ENCODE data around the gene LRRC8D. TPM values are rescaled to one million over a fixed set of nuclear protein-coding genes. Genes with fewer than 3 reads are reported as not detected.
A peak's percentile ranks its signal among the peaks of the same experiment; 100 is the strongest.

LRRC8D gene
- total RNA-seq, 3 donors from 2014 or later (not counting 1 experiment from before 2014, with no cell fraction given), result 16.2 to 26.2 (median 17.1) TPM

DNA sequence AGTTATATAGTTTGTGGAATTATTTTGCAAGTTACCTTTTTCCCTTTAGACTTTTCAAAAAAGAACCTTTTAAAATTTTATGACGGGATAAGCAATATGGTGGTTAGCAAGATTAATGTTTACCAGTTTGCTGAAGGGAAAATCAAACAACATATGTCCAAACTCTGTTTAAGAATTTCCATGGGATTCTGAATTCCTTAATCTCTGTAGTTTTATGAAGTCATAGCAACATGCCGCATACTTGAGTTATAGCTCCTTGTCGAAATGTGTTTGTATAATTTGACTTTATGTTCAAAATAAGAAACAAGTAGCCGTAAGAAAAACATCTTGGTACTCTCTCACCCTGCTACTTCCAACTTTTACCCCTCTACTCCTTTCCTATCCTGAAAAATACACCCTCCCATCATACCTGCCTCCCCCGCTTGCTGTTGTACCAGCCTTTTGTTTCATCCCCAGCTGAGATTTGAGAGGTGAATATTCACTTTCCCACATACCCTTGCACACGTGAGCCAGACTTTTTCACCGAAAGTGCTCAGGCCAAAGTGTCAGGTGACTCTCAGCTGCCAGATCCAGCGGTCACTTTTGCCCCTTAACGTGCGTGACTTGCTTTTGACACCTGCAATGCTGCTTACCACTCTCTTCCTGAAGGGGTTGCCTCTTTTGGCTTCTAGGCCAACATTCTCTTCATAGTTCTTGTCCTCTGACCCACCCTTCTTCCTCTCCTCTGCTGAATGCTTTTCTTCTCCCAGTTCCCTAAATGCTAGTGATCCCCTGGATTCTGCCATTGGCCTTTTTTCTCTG lies 90.6 kb downstream of the LRRC8D start:
- Mint-ChIP-seq H3K27me3 (ENCODE audit: low read depth in 2 of 2) (no peaks in the 10 kb centered on the region), H3K27ac (peak overlapping the region; percentile 43 to 75)
- no peaks in the 10 kb centered on the region for H3K9me3 ChIP-seq (ENCODE audit: control insufficient read depth, insufficient read depth, low read length)

DNA sequence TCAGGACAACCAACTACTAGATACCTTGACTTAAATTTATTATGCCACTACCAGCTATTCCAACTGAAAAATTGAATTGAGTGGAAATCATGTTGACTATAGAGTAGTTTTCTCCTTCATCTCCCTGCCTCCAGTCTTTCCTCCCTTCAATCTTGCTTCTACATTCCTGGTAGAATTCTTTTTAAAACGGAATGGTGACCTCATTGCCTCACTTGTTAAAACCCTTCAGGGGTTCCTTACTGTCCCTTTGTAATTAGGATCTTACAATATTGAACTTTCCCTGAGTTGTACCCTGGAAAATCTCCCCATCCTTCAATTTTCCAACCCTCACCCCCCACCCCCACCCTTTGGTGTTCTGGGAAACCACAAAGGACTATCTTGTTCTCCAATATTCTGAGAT lies 91.2 kb downstream of the LRRC8D start:
- H3K4me3 Mint-ChIP-seq, result peak overlapping the region; percentile 18
- peak overlapping the region; percentile 43 to 75 for H3K27ac Mint-ChIP-seq

More for the DNA sequence above, 90.6 kb downstream of the LRRC8D start:
- TF ChIP-seq, protein P1, sequence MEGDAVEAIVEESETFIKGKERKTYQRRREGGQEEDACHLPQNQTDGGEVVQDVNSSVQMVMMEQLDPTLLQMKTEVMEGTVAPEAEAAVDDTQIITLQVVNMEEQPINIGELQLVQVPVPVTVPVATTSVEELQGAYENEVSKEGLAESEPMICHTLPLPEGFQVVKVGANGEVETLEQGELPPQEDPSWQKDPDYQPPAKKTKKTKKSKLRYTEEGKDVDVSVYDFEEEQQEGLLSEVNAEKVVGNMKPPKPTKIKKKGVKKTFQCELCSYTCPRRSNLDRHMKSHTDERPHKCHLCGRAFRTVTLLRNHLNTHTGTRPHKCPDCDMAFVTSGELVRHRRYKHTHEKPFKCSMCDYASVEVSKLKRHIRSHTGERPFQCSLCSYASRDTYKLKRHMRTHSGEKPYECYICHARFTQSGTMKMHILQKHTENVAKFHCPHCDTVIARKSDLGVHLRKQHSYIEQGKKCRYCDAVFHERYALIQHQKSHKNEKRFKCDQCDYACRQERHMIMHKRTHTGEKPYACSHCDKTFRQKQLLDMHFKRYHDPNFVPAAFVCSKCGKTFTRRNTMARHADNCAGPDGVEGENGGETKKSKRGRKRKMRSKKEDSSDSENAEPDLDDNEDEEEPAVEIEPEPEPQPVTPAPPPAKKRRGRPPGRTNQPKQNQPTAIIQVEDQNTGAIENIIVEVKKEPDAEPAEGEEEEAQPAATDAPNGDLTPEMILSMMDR (IDR thresholded peaks at IDR 0.05), result no peak
- Mint-ChIP-seq H3K9me3 (no peaks in the 10 kb centered on the region), H3K4me3 (peak overlapping the region; percentile 18), H3K4me1 (peaks cover 53 to 59% of the 10 kb centered on the region in 2 donors), H3K36me3 (no peaks in the 10 kb centered on the region)
- intact Hi-C loops (cut with micrococcal nuclease), result no loop called here
- Histone ChIP-seq H3K4me1 (ENCODE audit: control insufficient read depth, insufficient read depth, low read length) (peaks cover 7% of the 10 kb centered on the region), H3K36me3 (ENCODE audit: control insufficient read depth, insufficient read depth, low read length) (no peaks in the 10 kb centered on the region), H3K27ac (ENCODE audit: low read length) (no peak overlapping the region), H3K4me3 (ENCODE audit: low read length) (no peak overlapping the region), H3K27me3 (ENCODE audit: control insufficient read depth, insufficient read depth, low read length) (no peaks in the 10 kb centered on the region)
- peak in 1 of 3 donors; percentile 61 for ATAC-seq
- WGBS (ENCODE audit: insufficient coverage), result 67% methylated on average over 7 of the region's 10 CpGs
- no peak for DNase-seq

DNA sequence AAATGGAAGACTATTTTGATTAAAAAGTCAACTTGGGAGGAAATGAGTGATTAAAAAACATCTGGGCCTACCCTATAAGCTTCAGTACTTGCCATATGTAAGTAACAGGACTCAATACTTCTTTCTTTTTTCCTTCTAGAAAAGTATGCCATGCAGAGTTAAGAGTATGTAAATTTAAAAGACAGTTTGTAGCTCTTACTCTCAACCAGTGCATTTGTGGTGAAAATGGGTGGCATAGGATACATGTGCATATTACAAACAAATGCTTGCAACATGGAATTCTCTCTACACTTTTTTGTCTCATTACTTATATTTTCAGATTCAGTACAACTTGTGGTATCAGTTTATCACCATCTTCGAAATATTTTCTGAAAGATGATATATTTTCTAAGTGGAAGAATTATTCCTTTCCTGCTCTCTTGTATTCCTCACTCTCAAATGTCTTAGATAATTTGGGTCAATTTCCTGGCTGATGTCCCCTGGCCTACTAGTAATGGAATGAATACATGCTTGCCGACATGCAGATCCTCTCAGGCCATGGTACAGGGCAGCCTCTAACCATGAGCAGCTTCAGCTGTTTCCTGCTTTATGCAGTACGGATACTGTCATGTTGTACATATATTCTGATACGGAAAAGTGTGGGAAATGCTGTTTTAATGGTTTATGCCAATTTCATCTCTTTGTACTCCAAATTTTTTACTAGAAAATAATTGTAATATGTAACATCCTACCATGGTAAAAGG lies 92.7 kb downstream of the LRRC8D start:
- Histone ChIP-seq H3K27me3 (ENCODE audit: control insufficient read depth, insufficient read depth, low read length) (no peaks in the 10 kb centered on the region), H3K4me1 (ENCODE audit: control insufficient read depth, insufficient read depth, low read length) (peaks cover 4% of the 10 kb centered on the region), H3K4me3 (ENCODE audit: low read length) (no peak overlapping the region), H3K36me3 (ENCODE audit: control insufficient read depth, insufficient read depth, low read length) (no peaks in the 10 kb centered on the region), H3K27ac (ENCODE audit: low read length) (no peak overlapping the region), H3K9me3 (ENCODE audit: control insufficient read depth, insufficient read depth, low read length) (no peaks in the 10 kb centered on the region)
- Mint-ChIP-seq H3K4me1 (peaks cover 48 to 54% of the 10 kb centered on the region in 2 donors), H3K27me3 (ENCODE audit: low read depth in 2 of 2) (no peaks in the 10 kb centered on the region), H3K9me3 (no peaks in the 10 kb centered on the region), H3K27ac (peak overlapping the region; percentile 43 to 62), H3K4me3 (no peak overlapping the region), H3K36me3 (no peaks in the 10 kb centered on the region)
- TF ChIP-seq, protein P1 (IDR thresholded peaks at IDR 0.05), result no peak
- intact Hi-C loops (cut with micrococcal nuclease), result no loop called here
- WGBS (ENCODE audit: insufficient coverage), result 68% methylated on average over 2 of the region's 4 CpGs
- DNase-seq (no peak), ATAC-seq (no peak)

More for the DNA sequence above, 91.2 kb downstream of the LRRC8D start:
- TF ChIP-seq, protein P1 (IDR thresholded peaks at IDR 0.05), result no peak
- DNase-seq (no peak), ATAC-seq (no peak)
- Histone ChIP-seq H3K27me3 (ENCODE audit: control insufficient read depth, insufficient read depth, low read length) (no peaks in the 10 kb centered on the region), H3K36me3 (ENCODE audit: control insufficient read depth, insufficient read depth, low read length) (no peaks in the 10 kb centered on the region), H3K9me3 (ENCODE audit: control insufficient read depth, insufficient read depth, low read length) (no peaks in the 10 kb centered on the region), H3K4me3 (ENCODE audit: low read length) (no peak overlapping the region), H3K27ac (ENCODE audit: low read length) (no peak overlapping the region), H3K4me1 (ENCODE audit: control insufficient read depth, insufficient read depth, low read length) (peaks cover 4% of the 10 kb centered on the region)
- no peaks in the 10 kb centered on the region for H3K9me3 Mint-ChIP-seq
- no peaks in the 10 kb centered on the region for H3K36me3 Mint-ChIP-seq
- H3K4me1 Mint-ChIP-seq, result peaks cover 48 to 54% of the 10 kb centered on the region in 2 donors
- no peaks in the 10 kb centered on the region for H3K27me3 Mint-ChIP-seq (ENCODE audit: low read depth in 2 of 2)
- intact Hi-C loops (cut with micrococcal nuclease), result no loop called here
- WGBS (ENCODE audit: insufficient coverage), result 95% methylated on average over 1 of the region's 1 CpG

Data from natural killer cell (primary cell).